Testis (tissue), 3 donors: ENCODE results near the gene BABAM2. TPM values are rescaled to one million over a fixed set of nuclear protein-coding genes. Genes with fewer than 3 reads are reported as not detected.
"Not testable (repeated sequence)": the region's sequence is repeated elsewhere in the genome, so short reads cannot be mapped to it uniquely, and the experiment has no call there.

Experiments used
- DNase-seq: peaks from one replicate; pipeline ENCODE4 v3.0.0-alpha.2; 2019
- H3K27ac ChIP-seq, 2 donors: fragments of 200-600 bp; sonication (generic); one replicate each; pipeline ENCODE4 v1.5.1; 2019
- H3K27me3 ChIP-seq: fragments of 200-600 bp; sonication (generic); one replicate; pipeline ENCODE4 v1.5.1; 2019
- H3K36me3 ChIP-seq: fragments of 200-600 bp; sonication (generic); one replicate; pipeline ENCODE4 v1.5.1; 2017; ENCODE audit warnings: low read depth; ENCODE audit errors: missing control alignments
- H3K4me1 ChIP-seq: fragments of 200-600 bp; sonication (generic); one replicate; pipeline ENCODE4 v1.5.1; 2019
- H3K4me3 ChIP-seq, 2 donors: fragments of 200-600 bp; sonication (generic); one replicate each; pipeline ENCODE4 v1.5.1; 2017 to 2019
- H3K9me3 ChIP-seq: fragments of 200-600 bp; sonication (generic); one replicate; pipeline ENCODE4 v1.5.1; 2017
- CTCF ChIP-seq, 3 experiments: fragments of 450-650 bp in 2 of 3; fragments of 200-600 bp in 1 of 3; sonication (generic) in 1 of 3; IDR thresholded peaks; one replicate each; pipeline ENCODE4 v1.5.1; 2016 to 2019; ENCODE audit warnings: antibody characterized with exemption in 3 of 3, mild to moderate bottlenecking in 2 of 3, moderate library complexity in 1 of 3
- POLR2A ChIP-seq: fragments of 450-650 bp; IDR thresholded peaks from one replicate; pipeline ENCODE4 v1.6.1; 2017; ENCODE audit warnings: antibody characterized with exemption, mild to moderate bottlenecking, moderate library complexity
- WGBS, 2 donors: methylation state at CpG; one replicate each; pipeline ENCODE4 v1.1.5; 2018; 5-methylcytosine and 5-hydroxymethylcytosine counted together
- intact Hi-C: fragments of 100-400 bp; cut with DNase I; formaldehyde crosslinking; loops from one replicate; pipeline ENCODE4 v1.15.1; 2023; ENCODE audit warnings: low total_unique reads
- polyA plus RNA-seq: library from polyadenylated mRNA; stranded (reverse); fragments of 350-450 nt; fragmentation: Illumina TruSeq; extraction: RNeasy Lipid Tissue Mini Kit (QIAGEN cat#74804); gene quantifications from one replicate; pipeline ENCODE4 v1.2.3, GENCODE V29; 2014; ENCODE audit warnings: low read depth, low replicate concordance; ENCODE audit not compliant: insufficient read depth
- total RNA-seq, 2 donors: library from RNA; depleted of rRNA; stranded (reverse); fragments of >200 nt; gene quantifications; one replicate each; pipeline ENCODE4 v1.2.3, GENCODE V29; 2016

The BABAM2 gene
- total and polyA plus RNA-seq, 3 donors from 2014 or later: 49.2 to 70.6 (median 59.1) TPM

GRCh38 chr2:28327581-28327955 is 437.0 kb downstream of the BABAM2 start:
- WGBS, 2 donors: 84 to 85% methylated on average over 6 to 7 of the region's 7 CpGs
- peak overlapping the region in 1 of 2 donors; percentile 5 for H3K27ac ChIP-seq
- no peaks in the 10 kb centered on the region for H3K27me3 ChIP-seq
- peaks cover 23% of the 10 kb centered on the region for H3K4me1 ChIP-seq
- no peaks in the 10 kb centered on the region for H3K36me3 ChIP-seq
- intact Hi-C loops: no loop called here
- peak; percentile 12 for DNase-seq
- H3K4me3 ChIP-seq: no peak overlapping the region
- H3K9me3 ChIP-seq: no peaks in the 10 kb centered on the region
- TF ChIP-seq POLR2A: no peak
- no peak for TF ChIP-seq CTCF (IDR thresholded peaks at IDR 0.05)

- DNase-seq: peak; percentile 40
- H3K27me3 ChIP-seq: no peaks in the 10 kb centered on the region
- 68 to 74% methylated on average over 10 to 14 of the region's 14 CpGs for WGBS, 2 donors
- H3K27ac ChIP-seq: peak overlapping the region; percentile 5 to 7
- peaks cover 18% of the 10 kb centered on the region for H3K4me1 ChIP-seq
- no peaks in the 10 kb centered on the region for H3K9me3 ChIP-seq
- H3K4me3 ChIP-seq: no peak overlapping the region
- intact Hi-C loops: no loop called here
- TF ChIP-seq POLR2A (no peak), CTCF (IDR thresholded peaks at IDR 0.05) (no peak)
- H3K36me3 ChIP-seq: no peaks in the 10 kb centered on the region
Observed at GRCh38 chr2:28327956-28328922, 437.7 kb downstream of the BABAM2 start.

- Histone ChIP-seq H3K4me1 (peaks cover 19% of the 10 kb centered on the region), H3K4me3 (no peak overlapping the region), H3K9me3 (no peaks in the 10 kb centered on the region), H3K27ac (no peak overlapping the region), H3K27me3 (no peaks in the 10 kb centered on the region), H3K36me3 (no peaks in the 10 kb centered on the region)
- no peak for TF ChIP-seq CTCF (IDR thresholded peaks at IDR 0.05)
- TF ChIP-seq POLR2A: no peak
- DNase-seq: no peak
- intact Hi-C loops: no loop called here
- 88 to 91% methylated on average over 5 of the region's 5 CpGs for WGBS, 2 donors
Observed at GRCh38 chr2:28329184-28329583, 438.7 kb downstream of the BABAM2 start.

DNA sequence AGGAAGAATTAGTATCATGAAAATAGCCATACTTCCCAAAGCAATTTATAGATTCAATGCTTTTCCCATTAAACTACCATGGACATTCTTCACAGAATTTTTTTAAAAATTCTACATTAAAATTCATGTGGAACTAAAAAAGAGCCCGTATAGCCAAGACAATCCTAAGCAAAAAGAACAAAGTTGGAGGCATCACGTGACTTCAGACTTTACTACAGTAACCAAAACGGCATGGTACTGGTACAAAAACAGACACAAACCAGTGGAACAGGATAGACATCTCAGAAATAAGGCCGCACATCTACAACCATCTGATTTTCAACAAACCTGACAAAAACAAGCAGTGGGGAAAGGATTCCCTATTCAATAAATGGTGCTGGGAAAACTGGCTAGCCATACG is 440.2 kb downstream of the BABAM2 start:
- H3K27me3 ChIP-seq, H3K9me3 ChIP-seq, H3K36me3 ChIP-seq, DNase-seq, H3K4me3 ChIP-seq, H3K27ac ChIP-seq, intact Hi-C loops: not testable (repeated sequence)
- WGBS, 2 donors: 75 to 78% methylated on average over 5 of the region's 5 CpGs
- peaks cover 25% of the 10 kb centered on the region for H3K4me1 ChIP-seq

DNA sequence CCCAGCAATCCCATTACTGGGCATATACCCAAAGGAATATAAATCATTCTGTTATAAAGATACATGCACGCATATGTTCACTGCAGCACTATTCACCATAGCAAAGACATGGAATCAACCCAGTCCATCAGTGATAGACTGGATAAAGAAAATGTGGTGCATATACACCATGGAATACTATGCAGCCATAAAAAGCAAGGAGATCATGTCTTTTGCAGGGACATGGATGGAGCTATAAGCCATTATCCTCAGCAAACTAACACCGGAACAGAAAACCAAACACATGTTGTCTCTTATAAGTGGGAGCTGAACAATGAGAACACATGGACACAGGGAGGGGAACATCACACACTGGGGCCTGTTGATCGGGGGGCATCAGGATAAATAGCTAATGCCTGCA is 441.3 kb downstream of the BABAM2 start:
- H3K36me3 ChIP-seq, H3K9me3 ChIP-seq, H3K27me3 ChIP-seq, H3K4me3 ChIP-seq, intact Hi-C loops, H3K27ac ChIP-seq, DNase-seq: not testable (repeated sequence)
- peaks cover 25% of the 10 kb centered on the region for H3K4me1 ChIP-seq
- WGBS, 2 donors: 95 to 98% methylated on average over 3 of the region's 3 CpGs
